Activated CD4-positive, alpha-beta memory T cell treated with anti-CD3 and anti-CD28 coated beads, Interleukin-2, amount 10 ng/mL, durations not matched to agents 7 days and 5 days (primary cell): Measurements from ENCODE around the gene COL18A1. TPM values are rescaled to one million over a fixed set of nuclear protein-coding genes. Genes with fewer than 3 reads are reported as not detected.

ENCODE experiments used
- CTCF ChIA-PET: fragments of 350-600 bp; sonication (Branson Sonifier 250); formaldehyde crosslinking; loops from one replicate; lab custom pipeline; 2021; ENCODE audit warnings: antibody characterized with exemption, inconsistent platforms; lab: Charles Lee
- POLR2A ChIA-PET: fragments of 350-600 bp; sonication (Branson Sonifier 250); formaldehyde crosslinking; loops from one replicate; lab custom pipeline; 2021; ENCODE audit warnings: antibody characterized with exemption; lab: Charles Lee
- DNase-seq: peaks from one replicate; pipeline ENCODE4 v3.0.0-alpha.2; 2020
- H3K27ac Mint-ChIP-seq: one replicate; pipeline ENCODE4 v1.8.0; 2021; ENCODE audit warnings: mild to moderate bottlenecking, mixed read lengths
- H3K27me3 Mint-ChIP-seq: one replicate; pipeline ENCODE4 v1.8.0; 2021; ENCODE audit warnings: mixed read lengths
- H3K36me3 Mint-ChIP-seq: one replicate; pipeline ENCODE4 v1.8.0; 2021; ENCODE audit warnings: low read depth, mixed read lengths
- H3K4me1 Mint-ChIP-seq: one replicate; pipeline ENCODE4 v1.8.0; 2021; ENCODE audit warnings: mixed read lengths
- H3K4me3 Mint-ChIP-seq: one replicate; pipeline ENCODE4 v1.8.0; 2021; ENCODE audit warnings: mild to moderate bottlenecking, mixed read lengths
- H3K9me3 Mint-ChIP-seq: one replicate; pipeline ENCODE4 v1.8.0; 2021; ENCODE audit warnings: mixed read lengths
- total RNA-seq, 2 experiments: library from RNA; stranded (reverse); gene quantifications; one replicate each; pipeline ENCODE4 v1.2.3, GENCODE V29; 2021

Gene COL18A1
- total RNA-seq, 2 experiments from 2014 or later = 2.2 to 3.9 TPM

DNA sequence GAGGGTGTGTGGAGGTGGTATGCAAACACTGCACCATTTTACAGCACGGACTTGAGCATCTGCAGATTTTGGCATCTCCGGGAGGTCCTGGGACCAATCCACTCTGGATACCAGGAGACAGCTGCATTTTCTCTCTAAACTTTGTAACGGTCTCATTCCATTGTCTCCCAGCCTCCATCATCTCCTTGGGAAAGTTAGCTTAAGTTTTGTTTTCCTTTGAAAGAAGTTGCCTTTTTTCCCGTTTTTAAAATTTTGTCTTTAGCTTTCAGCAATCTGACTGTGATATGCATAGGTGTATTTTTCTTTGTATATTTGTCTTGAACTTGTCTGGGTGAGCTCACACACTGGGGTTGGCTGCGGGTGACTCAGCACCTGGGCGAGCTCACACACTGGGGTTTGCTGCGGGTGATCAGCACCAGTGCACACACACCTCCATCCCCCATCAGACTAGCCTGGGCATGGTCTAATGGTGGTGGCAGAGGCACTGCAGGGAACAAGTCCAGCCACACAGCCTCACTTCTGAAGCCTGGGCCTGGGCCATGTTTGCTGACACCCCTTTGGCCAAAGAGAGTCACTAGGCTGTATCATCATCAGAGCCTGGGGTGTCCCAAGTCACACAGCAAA lies 32.1 kb upstream of the COL18A1 start:
- Mint-ChIP-seq H3K4me1 (peaks cover 8% of the 10 kb centered on the region), H3K4me3 (no peak overlapping the region), H3K27me3 (peaks cover 31% of the 10 kb centered on the region), H3K36me3 (no peaks in the 10 kb centered on the region), H3K9me3 (no peaks in the 10 kb centered on the region), H3K27ac (no peak overlapping the region)
- ChIA-PET POLR2A (no interaction called here), CTCF (no interaction called here)
- DNase-seq = no peak

DNA sequence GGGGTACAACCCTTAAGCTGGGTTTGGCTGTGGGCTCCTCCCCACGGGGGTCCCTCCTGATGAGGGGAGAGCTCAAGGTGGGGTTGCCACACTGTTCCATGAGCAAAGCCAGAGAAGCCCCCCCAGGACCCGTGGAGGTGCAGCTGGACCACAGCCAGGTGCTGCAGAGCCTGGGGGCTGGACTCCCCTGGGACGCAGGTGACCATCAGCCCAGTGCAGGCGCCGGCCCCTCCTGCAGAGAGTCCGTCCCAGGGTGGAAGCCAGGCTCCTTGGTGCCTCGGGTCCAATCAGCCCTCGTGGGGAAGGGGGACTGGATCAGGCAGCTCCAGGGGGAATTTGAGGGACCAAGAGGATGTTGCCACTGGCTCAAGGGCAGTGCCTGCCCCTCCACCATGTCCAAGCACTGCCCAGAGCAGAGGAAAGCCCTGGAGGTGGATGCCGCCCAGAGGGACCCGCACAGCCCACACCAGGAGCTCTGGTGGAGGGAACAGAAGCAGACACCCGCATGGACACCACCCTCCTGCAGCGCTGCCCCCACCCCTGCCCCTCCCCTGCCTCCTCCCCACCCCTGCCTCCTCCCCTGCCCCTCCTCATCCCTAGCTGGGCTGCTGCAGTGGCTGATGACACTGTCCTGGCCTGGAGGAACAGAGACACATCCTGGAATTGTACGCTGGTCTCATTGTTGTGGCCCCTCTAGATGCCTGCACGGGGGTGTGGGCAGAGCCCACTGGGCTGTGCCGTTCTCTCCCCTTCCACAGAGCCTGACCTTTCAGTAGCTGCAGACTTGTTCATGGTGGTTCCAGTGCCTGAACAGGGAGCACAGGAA lies 30.8 kb upstream of the COL18A1 start:
- POLR2A ChIA-PET = no interaction called here
- no peaks in the 10 kb centered on the region for H3K9me3 Mint-ChIP-seq
- peaks cover 36% of the 10 kb centered on the region for H3K27me3 Mint-ChIP-seq
- no peak overlapping the region for H3K27ac Mint-ChIP-seq
- H3K4me1 Mint-ChIP-seq = peaks cover 8% of the 10 kb centered on the region
- H3K4me3 Mint-ChIP-seq = no peak overlapping the region
- H3K36me3 Mint-ChIP-seq = no peaks in the 10 kb centered on the region
- CTCF ChIA-PET = interaction anchor here (1.2 kb wide), 1 partner anchor 20 kb away, joined by 3 read pairs; no protein-coding TSS in a partner anchor
- DNase-seq = no peak

DNA sequence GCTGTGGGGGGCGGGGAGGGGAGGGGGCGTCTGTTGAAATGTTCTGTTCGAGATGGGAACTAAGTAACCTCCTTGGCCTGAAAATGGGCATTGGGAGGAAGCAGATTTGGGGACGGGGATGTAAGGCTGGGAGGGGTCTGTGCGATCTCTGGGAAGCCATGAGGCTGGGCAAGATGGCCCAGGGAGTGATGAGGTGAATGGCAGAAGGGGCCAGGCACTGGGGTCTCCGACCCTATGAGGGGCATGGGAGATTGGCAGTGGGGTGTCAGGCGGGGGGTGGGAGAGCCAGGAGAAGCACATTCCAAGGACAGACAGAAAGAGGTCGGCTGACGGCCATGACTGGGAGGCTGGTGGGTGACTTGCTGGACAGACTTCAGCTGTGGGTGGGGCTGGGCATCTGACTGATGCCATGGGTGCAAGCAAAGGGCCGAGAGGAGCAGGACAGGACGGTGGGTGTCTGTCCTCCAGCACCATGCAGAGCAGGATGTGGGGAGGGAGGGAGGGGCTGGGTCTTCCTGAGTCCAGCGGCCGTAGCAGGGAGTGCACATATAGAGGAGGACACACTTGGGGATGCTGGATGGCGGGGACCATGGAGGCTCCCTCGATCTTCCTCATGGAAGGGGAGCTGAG lies 30.0 kb upstream of the COL18A1 start:
- no peak for DNase-seq
- no peaks in the 10 kb centered on the region for H3K9me3 Mint-ChIP-seq
- no peak overlapping the region for H3K27ac Mint-ChIP-seq
- peaks cover 38% of the 10 kb centered on the region for H3K27me3 Mint-ChIP-seq
- CTCF ChIA-PET = interaction anchor here (1.2 kb wide), 1 partner anchor 19 kb away, joined by 3 read pairs; no protein-coding TSS in a partner anchor
- H3K36me3 Mint-ChIP-seq = no peaks in the 10 kb centered on the region
- POLR2A ChIA-PET = no interaction called here
- H3K4me3 Mint-ChIP-seq = no peak overlapping the region
- peaks cover 8% of the 10 kb centered on the region for H3K4me1 Mint-ChIP-seq

DNA sequence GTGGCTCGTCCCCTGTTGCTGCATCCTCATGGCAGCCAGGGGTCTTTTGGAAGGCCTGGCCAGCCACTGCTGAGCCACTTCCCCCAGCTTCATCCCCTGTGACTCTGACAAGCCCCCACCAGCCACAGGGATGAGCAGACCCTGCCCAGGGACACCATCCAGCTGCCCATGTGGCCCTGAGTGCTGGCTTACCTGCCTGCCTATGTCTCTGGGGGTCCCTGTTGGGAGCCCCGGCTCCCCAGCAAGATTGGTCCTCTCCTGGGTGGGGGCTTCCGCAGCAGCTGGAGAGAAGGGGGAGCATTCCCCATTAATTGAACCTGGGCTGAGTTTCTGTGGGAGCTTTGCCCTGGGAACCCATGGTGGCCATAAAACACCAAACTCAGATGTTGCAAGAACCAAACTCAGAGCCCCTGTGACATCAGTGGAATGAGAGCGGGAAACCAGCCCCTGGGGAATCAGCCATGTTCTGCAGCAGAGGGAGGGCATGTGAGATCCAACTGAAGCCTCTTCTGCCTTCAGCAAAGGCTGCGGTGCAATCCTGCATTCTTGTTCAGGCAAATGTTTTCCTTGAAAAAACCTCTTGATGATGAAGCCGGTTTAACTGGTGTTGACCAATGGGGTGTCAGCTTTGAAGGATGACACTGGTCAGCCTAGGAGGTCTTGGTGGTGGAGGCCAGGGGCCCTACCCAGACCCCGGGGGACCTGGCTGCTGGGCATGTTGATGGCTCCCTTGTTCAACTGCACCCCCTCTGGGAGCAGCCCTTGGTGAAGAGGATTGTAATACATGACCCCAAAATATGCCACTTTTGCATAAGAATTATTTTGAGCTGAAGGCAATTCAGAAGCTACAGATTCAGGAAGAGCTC lies 28.3 kb upstream of the COL18A1 start:
- H3K36me3 Mint-ChIP-seq = no peaks in the 10 kb centered on the region
- no peak overlapping the region for H3K4me3 Mint-ChIP-seq
- H3K27me3 Mint-ChIP-seq = peaks cover 27% of the 10 kb centered on the region
- ChIA-PET POLR2A (no interaction called here), CTCF (no interaction called here)
- no peak for DNase-seq
- no peaks in the 10 kb centered on the region for H3K9me3 Mint-ChIP-seq
- no peaks in the 10 kb centered on the region for H3K4me1 Mint-ChIP-seq
- no peak overlapping the region for H3K27ac Mint-ChIP-seq

DNA sequence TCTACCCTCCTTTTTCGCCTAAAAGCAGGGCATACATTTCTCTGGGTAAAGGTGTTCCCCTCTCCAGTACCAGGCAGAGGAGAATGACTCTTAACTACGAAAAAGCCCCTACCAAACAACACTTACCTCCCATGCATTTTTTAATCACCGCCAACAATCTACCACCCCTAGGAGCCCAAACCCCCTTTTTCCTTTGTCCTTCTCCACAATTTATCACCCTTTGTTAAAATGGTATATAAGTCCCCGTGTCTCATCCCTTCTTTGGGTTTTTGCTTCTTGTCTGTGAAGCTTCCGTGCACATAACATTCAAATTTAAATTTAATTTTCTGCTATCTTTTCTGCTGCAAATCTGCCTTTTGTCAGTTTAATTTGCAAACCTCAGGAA lies 27.6 kb upstream of the COL18A1 start:
- H3K27me3 Mint-ChIP-seq = peaks cover 23% of the 10 kb centered on the region
- no peaks in the 10 kb centered on the region for H3K4me1 Mint-ChIP-seq
- ChIA-PET POLR2A (no interaction called here), CTCF (no interaction called here)
- H3K4me3 Mint-ChIP-seq = no peak overlapping the region
- DNase-seq = no peak
- no peaks in the 10 kb centered on the region for H3K9me3 Mint-ChIP-seq
- H3K27ac Mint-ChIP-seq = no peak overlapping the region
- no peaks in the 10 kb centered on the region for H3K36me3 Mint-ChIP-seq

DNA sequence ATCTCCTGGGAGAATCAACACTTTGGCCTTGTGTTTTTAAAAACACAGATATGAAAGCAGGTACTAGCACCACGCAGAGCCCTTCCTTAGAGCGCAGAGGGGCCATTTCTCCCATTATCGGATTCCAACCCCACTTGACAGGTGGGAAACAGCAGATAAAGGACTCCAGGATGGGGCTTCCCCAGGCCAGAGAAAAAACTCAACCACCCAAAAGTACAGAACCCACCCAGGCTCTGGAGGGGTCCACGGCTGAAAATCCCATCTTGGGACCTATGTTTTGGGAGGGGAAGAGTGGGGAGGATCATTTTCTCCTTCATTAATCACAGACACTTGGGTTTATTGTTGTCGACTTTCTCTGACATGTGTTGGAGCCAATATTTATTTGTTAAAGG lies 27.1 kb upstream of the COL18A1 start:
- ChIA-PET POLR2A (no interaction called here), CTCF (no interaction called here)
- no peak overlapping the region for H3K27ac Mint-ChIP-seq
- peaks cover 22% of the 10 kb centered on the region for H3K27me3 Mint-ChIP-seq
- no peak overlapping the region for H3K4me3 Mint-ChIP-seq
- no peaks in the 10 kb centered on the region for H3K4me1 Mint-ChIP-seq
- DNase-seq = no peak
- no peaks in the 10 kb centered on the region for H3K9me3 Mint-ChIP-seq
- no peaks in the 10 kb centered on the region for H3K36me3 Mint-ChIP-seq

DNA sequence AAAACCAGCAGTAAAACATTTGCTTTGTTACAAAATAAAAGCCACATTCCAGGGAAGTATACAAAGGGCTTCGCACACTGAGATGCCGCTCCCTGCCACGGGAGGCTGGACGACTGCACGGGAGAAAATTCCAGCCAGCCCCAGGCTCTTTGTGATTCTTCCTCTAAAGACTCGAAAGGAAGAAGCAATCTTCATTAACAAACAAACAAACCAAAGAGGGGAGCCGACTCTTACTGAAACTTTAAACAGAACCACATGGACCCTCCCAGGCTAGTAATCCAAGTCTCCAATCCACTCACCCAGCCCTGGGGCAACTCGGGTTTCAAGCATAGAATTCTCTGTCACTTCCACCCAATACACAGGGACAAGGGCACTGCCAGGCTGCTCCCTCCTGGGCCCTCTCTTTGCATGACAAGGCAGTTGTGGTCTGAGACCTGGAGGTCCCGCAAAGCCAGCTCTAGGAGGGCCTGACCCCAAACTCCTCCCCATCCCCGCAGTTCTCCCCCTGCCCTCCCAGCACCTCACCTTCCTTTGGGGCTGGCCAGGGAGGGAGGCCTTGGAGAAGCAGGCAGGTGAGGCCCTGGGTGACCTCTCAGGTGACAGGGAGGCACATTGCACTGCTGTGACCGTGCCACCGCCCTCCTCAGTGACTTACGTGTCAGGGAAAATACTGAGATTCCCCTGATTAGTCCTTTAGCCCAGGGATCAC lies 26.6 kb upstream of the COL18A1 start:
- peaks cover 20% of the 10 kb centered on the region for H3K27me3 Mint-ChIP-seq
- no peak overlapping the region for H3K4me3 Mint-ChIP-seq
- DNase-seq = no peak
- ChIA-PET CTCF (no interaction called here), POLR2A (no interaction called here)
- H3K9me3 Mint-ChIP-seq = no peaks in the 10 kb centered on the region
- no peak overlapping the region for H3K27ac Mint-ChIP-seq
- H3K36me3 Mint-ChIP-seq = no peaks in the 10 kb centered on the region
- no peaks in the 10 kb centered on the region for H3K4me1 Mint-ChIP-seq

DNA sequence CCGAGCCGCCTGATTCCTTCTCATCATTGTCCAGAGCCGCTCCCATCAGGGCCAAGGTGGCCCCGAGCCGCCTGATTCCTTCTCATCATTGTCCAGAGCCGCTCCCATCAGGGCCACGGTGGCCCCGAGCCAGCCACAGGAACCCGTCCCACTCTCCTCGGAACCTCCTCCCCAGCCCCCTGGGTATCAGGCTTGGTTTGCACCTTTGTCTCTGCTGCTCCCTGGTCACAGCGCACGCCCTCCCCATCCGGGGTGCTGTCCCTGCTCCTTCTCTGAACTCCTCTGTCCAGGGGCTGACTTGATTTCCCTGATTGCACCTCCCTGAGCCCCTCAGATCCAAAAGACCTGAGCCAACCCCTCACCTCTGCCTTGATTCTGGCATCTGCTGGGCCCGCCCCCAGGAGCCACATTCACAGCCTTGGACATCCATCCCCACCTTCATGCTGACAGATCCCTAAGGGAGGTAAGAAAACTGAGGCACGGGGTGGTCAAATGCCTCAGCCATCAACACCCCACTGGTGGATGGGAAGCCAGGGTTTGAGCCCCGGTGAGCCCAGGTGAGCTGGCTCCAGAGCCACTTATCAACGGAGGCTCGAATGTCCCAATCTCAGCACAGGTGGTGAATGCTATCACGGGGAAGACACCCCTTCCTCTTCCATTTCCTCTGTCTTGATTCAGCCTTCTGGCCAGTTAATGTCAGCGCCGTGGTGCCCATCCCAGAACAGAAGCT lies 25.6 kb upstream of the COL18A1 start:
- Mint-ChIP-seq H3K36me3 (no peaks in the 10 kb centered on the region), H3K4me1 (no peaks in the 10 kb centered on the region), H3K27ac (no peak overlapping the region), H3K9me3 (no peaks in the 10 kb centered on the region), H3K27me3 (peaks cover 20% of the 10 kb centered on the region), H3K4me3 (no peak overlapping the region)
- POLR2A ChIA-PET = no interaction called here
- CTCF ChIA-PET = no interaction called here
- no peak for DNase-seq

DNA sequence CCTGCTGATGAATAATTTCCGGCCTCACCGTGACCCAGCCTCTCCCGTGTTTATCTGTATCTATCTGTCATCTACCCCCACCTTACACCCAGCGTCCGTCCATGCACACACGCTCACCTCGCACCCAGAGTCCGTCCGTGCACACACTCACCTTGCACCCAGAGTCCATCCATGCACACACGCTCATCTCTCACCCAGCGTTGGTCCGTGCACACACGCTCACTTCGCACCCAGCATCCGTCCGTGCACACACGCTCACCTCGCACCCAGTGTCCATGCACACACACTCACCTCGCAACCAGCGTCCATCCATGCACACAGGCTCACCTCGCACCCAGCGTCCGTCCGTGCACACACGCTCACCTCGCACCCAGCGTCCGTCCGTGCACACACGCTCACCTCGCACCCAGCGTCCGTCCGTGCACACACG lies 25.0 kb upstream of the COL18A1 start:
- H3K27ac Mint-ChIP-seq = no peak overlapping the region
- H3K36me3 Mint-ChIP-seq = no peaks in the 10 kb centered on the region
- peaks cover 20% of the 10 kb centered on the region for H3K27me3 Mint-ChIP-seq
- POLR2A ChIA-PET = no interaction called here
- no peak for DNase-seq
- CTCF ChIA-PET = no interaction called here
- no peak overlapping the region for H3K4me3 Mint-ChIP-seq
- H3K9me3 Mint-ChIP-seq = no peaks in the 10 kb centered on the region
- H3K4me1 Mint-ChIP-seq = no peaks in the 10 kb centered on the region

DNA sequence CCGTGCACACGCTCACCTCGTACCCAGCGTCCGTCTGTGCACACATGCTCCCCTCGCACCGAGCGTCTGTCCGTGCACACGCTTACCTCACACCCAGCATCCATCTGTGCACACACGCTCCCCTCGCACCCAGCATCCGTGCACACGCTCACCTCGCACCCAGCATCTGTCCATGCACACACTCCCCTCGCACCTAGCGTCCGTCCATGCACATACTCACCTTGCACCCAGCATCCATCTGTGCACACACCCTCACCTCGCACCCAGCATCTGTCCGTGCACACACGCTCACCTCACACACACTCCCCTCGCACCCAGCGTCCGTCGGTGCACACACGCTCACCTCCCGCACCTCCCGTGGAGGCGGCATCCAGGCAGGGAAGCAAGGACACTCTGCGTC lies 24.4 kb upstream of the COL18A1 start:
- Mint-ChIP-seq H3K4me3 (no peak overlapping the region), H3K27ac (no peak overlapping the region), H3K36me3 (no peaks in the 10 kb centered on the region), H3K9me3 (no peaks in the 10 kb centered on the region), H3K4me1 (no peaks in the 10 kb centered on the region), H3K27me3 (peaks cover 22% of the 10 kb centered on the region)
- ChIA-PET CTCF (no interaction called here), POLR2A (no interaction called here)
- DNase-seq = no peak

DNA sequence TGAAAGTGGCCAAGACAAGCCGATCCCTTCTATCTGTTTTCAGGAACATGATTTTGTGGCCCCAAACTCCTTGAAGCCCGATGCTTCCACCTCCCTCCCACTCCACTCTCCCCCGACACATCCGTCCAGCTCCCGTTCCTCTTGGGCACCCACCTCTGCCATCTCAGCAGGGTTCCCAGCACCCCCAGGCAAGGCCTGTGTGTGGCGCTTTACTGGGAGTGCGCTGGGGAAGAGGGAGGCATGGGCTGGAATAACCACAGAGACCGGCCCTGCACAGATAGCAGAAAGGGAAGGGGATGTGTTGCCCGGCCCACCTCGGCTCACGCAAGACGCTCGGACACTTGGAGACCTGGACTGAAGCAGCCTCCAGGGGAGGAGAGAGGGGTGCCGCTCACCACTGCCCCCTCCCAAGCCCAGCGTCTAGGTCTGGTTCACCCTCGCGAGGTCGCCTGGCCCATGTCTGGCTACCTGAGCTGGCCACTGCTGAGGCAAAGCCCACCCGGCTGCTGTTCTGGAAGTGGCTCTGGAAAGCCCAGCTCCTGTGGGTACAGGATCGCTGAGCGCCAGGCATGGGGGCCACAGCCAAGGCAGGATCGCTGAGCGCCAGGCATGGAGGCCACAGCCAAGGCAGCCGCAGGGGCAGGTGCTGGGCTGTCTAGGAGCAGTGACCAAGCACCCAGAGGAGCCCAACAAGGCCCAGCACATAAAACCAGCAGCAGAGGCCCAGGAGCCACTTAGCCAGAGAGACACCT lies 23.8 kb upstream of the COL18A1 start:
- ChIA-PET POLR2A (no interaction called here), CTCF (no interaction called here)
- H3K27me3 Mint-ChIP-seq = peaks cover 22% of the 10 kb centered on the region
- H3K4me3 Mint-ChIP-seq = no peak overlapping the region
- no peak overlapping the region for H3K27ac Mint-ChIP-seq
- H3K36me3 Mint-ChIP-seq = no peaks in the 10 kb centered on the region
- H3K9me3 Mint-ChIP-seq = no peaks in the 10 kb centered on the region
- H3K4me1 Mint-ChIP-seq = no peaks in the 10 kb centered on the region
- no peak for DNase-seq
